Measurements from ENCODE around the gene EZH2.
A peak's percentile ranks its signal among the peaks of the same experiment; 100 is the strongest.

Gene EZH2

GRCh38 chr7:148804343-148805235 is 79.5 kb downstream of the EZH2 start:
- no peak for DNase-seq

DNA sequence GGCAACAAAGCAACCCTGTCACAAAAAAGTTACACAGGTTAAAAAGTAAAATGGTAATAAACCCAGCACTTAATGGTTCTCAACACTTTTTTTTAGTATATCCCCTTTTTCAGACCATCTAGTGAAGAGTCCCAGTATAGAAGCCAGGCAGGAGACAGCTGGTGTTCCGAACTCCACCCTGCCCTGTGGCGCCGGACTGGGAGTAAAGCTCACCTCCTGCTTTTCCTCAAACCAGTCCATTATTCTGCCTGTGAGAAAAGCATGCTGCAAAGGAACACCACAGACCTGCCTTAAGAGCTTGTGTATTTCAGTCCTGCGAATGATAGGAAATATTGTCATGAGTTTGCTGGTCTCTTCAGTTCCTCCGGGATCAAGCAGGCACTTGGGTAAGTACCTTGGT is 81.0 kb downstream of the EZH2 start:
- no peak for DNase-seq

DNA sequence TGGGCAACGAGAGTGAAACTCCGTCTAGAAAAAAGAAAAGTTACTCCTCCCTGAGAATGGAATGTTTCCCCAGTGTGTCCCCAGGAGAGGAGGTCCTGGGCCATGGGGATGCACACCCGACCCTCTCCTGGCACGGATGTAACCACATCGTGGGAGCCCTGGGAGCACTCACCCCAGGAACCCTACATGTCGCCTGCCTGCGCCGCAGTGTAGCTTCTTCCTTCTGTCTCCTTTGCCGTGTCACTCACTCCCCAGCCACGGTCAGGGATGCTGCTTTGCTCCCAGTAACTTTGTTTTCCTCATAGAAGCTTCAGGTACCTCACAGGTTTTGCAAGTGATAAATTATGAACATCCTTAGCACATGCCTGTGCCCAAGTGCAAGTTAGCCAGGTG is 82.0 kb downstream of the EZH2 start:
- no peak for DNase-seq

GRCh38 chr7:148800677-148801076 is 83.4 kb downstream of the EZH2 start:
- DNase-seq, result no peak

- no peak for DNase-seq
Measured at GRCh38 chr7:148799893-148800555, 84.1 kb downstream of the EZH2 start.

- no peak for DNase-seq
Measured at GRCh38 chr7:148796841-148797240, 87.2 kb downstream of the EZH2 start.

- no peak for DNase-seq
Measured at GRCh38 chr7:148794476-148794875, 89.6 kb downstream of the EZH2 start.

GRCh38 chr7:148793590-148793989 is 90.5 kb downstream of the EZH2 start:
- no peak for DNase-seq

GRCh38 chr7:148791546-148791945 is 92.5 kb downstream of the EZH2 start:
- no peak for DNase-seq

DNA sequence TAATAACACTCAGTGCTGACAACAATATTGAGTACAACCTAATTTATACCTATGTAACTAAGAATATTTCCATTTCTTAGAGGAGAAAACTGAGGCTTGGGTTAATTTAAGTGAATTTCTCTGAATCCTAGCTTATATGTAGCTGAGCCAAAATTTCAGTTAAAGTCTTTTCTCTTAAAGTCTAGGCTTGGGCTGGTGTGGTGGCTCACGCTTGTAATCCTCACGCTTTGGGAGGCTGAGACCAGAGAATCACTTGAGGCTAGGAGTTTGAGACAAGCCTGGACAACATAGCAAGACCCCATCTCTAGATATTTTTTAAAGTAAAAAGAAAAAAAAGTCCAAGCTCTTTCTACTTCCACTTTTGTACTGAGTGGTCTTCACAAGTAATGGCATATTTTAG is 93.2 kb downstream of the EZH2 start:
- no peak for DNase-seq

DNA sequence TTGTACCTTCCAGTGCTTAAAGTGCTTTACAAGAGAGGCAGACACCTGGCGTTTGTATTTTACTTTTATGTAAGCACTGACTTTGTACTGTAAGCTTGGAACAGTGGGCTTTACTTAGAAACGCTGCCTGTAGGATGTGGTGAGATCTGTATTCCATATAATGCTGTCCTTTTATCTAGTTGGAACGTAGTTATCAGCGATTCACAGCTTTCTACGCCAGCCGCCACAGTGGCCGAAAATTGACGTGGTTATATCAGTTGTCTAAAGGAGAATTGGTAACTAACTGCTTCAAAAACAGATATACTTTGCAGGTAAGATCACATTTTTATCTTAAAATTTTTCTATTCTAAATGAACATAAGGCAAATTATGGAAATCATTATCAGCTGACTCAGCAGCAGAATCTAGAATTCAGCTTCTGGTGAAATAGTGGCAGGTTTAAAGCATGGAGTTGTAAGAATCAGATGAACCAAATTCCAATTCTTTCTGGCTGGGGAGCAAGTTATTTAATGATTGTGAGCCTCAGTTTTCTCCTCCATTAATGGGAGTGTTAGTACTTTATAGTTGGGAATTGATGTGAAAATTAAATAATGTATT is 93.9 kb downstream of the EZH2 start:
- no peak for DNase-seq

DNA sequence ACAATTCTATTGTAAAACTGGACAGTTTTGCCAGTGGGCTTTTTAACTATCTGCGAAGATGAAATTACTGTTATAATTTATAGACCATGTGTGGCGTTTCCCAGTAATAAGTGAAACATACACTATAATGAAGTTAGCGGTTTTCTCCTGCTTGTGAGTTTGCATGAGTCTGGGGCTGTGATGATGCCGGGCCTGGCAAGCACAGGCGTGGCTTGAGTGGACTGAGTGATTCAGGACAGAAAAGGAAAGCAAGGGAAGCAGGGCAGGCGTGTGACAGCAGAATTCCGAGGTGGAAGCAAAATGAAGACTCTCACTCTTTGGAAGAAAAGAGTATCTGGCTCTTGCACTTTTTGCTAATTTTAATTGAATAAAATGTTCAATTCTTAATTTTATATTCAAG is 94.9 kb downstream of the EZH2 start:
- no peak for DNase-seq

- no peak for DNase-seq
Measured at GRCh38 chr7:148787571-148788295, 96.4 kb downstream of the EZH2 start.

GRCh38 chr7:148783801-148784527 is 100.1 kb downstream of the EZH2 start:
- no peak for DNase-seq

GRCh38 chr7:148782757-148783456 is 101.2 kb downstream of the EZH2 start:
- DNase-seq, result no peak

DNA sequence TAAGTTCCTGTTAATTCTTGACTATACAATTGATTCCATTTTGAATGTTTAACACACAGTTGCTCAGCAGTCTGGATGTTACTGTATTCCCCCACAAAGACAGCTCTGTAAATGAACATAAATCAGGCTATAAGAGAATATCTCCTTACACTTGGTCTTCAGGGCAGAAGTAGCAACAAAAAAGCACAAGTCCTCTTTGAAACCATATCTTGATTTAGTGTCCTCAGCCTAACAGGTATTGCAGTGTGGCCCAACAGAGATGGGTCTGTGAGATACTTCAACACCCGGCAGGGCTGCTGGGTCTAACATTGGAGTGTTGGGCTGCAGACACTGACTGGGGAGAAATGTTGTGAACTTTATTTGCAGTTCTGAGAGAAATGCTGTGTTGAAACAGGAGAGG is 109.6 kb downstream of the EZH2 start:
- DNase-seq, result no peak

DNA sequence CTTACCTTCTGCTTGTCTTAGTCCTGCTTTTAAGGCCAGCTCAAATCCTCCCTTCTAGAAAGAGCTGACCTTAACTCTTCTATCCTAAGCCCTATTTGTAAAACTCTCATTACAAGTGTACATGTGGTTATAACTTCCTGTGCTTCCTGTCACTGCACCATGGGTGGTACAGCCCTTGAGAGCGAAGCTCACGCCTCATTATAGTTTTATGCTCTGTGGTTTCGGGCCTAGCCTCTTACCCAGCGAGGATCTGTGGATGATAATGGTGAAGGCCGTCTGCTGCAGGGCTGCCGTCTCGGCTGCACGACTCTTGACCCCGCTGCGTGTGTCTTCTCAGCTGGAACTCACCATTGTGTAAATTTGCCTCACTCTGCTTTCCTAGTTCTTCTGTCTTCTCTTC is 110.8 kb downstream of the EZH2 start:
- peak; percentile 56 for DNase-seq

- DNase-seq, result no peak
Measured at GRCh38 chr7:148772297-148773089, 111.6 kb downstream of the EZH2 start.

DNA sequence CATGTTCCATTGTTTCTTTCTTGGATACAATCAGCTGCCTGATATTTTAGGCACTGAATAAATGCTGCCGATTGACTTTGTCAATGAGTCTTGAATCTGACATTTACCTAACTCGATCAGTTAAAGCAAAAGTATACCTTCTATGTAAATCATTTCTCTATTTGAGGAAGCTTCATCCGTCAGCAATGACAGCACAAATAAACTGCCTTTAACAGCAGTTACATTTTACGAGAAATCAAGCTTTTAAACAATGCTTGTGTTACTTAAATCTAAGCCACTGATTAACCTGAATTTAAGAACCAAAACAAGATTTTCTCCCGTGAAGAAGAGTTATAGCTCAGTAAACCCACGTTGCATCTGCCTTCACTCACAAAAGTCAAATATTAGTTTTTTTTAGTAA is 114.1 kb downstream of the EZH2 start:
- DNase-seq, result no peak

DNA sequence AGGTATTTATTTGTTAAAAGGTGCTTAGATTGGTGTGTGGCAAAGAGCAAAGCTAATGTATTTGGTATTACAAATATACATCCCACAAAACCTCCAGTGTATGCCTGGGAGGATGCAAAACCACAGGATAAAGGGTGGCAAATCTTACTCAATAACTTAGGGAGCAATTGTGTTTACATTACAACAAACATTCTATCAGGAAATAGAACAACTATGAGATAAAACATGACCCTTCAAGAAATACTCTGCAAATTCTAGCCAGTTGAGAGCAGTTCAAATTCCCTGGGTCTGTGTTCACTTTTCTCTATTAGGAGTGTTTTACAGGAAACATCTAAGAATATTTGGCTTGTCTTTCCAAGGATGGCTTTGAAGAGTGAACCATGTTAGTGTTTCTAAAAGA is 120.5 kb downstream of the EZH2 start:
- no peak for DNase-seq

Data from CD4-positive, alpha-beta T cell treated with Interleukin-12 subunit alpha and Interleukin-12 subunit beta, for 1 hour (primary cell).